GM19438 (cell line): ENCODE measurements around the gene EIF2S2.

Experiments
- ATAC-seq: cut with Tn5 transposase; IDR thresholded peaks from one replicate; pipeline ENCODE4 v1.9.1; 2021; ENCODE audit warnings: low read depth; ENCODE audit not compliant: unreplicated experiment

Gene EIF2S2

DNA sequence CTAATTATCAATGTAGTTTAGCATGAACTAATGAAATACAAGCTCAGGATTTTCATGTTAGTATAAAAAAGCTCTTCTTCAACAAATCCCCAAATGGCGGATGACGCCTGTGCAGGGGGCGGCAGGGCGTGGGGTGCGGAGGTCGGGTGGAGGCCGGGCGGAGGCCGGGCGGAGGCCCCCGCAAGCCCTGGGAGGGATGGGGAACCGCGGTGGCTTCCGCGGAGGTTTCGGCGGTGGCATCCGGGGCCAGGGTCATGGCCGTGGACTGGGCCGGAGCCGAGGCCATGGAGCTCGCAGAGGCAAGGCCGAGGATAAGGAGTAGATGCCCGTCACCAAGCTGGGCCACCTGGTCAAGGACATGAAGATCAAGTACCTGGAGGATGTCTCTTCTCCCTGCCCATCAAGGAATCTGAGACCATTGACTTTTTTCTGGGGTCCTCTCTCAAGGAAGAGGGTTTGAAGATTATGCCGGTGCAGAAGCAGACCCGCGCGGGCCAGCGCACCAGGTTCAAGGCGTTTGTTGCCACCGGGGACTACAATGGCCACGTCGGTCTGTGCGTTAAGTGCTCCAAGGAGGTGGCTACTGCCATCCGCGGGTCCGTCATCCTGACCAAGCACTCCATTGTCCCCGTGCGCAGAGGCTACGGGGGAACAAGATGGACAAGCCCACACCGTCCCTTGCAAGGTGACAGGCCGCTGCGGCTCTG is 10.4 kb upstream of the EIF2S2 start:
- ATAC-seq = no peak

DNA sequence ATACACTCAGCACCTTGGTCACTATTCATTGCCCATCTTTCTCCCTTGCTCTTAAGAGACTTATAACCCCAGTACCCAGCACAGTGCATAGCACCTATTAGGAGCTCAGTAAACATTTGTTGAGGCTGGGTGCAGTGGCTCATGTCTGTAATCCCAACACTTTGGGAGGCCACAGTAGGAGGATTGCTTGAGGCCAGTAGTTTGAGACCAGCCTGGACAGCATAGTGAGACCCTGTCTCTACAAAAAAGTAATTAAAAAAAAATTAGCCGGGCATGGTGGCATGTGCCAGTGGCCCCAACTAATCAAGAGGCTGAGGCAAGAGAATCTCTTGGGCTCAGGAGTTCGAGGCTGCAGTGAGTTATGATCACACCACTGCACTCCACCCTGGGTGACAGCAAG is 8.2 kb upstream of the EIF2S2 start:
- no peak for ATAC-seq

DNA sequence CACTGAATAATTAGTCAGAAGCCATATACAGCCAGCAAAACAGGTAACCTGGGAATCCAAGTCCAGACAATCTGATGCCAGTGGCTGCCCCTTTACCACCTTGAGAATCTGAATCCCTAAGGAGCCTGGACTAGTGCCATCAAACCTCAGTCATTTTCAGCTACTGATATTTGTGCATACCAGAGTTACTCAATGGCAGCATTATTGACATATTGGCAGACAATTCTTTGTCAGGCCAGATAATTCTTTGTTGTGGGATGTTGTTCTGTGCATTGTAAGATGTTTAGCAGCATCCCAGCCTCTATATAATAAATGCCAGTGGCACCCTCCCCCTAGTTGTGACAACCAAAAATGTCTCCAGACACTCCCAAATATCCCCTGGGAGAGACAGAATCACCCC is 3.2 kb upstream of the EIF2S2 start:
- ATAC-seq = no peak

DNA sequence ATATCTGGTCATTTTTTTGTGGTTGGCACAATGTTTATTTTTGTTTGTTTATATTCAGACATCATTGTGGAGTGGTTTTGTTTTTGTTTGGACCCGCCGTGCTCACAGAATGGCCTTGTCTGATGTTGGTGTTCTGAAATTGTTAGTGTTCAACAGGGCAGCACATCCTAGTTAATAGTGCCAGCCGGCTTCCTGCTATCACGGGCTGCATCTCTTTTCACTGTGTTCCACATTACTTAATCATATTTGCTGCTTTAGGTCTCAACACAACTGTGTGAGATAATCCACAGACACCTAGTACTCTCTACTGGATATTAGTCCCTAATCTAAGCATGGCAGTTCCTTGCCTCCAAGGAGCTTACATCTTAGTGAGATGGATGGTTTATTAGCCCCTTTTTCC is 2.8 kb upstream of the EIF2S2 start:
- ATAC-seq = no peak

DNA sequence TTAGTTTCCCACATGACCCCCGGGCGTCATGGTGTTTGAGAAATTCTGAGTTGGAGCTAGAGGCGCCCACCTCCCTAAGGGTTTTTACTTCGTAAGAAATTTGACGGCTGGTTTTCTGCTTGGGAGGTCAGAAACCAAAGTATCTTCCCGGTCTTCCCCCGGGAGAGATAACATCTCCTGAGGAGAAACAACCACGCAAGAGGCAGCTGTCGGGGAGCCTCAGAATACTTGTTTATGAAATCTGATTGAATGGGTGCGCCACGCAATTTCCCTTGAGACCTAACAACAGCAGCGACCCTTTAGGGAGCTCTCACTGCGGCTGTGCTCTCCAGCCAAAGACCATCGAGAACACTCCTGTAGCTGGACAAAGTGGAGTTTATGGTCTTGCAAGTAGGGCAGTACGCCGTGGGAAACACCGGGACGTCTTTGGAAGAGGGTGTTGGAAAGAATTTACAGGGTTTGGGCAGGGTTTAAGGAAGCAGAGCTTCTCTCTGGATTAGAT is 608 bp upstream of the EIF2S2 start:
- ATAC-seq = no peak

DNA sequence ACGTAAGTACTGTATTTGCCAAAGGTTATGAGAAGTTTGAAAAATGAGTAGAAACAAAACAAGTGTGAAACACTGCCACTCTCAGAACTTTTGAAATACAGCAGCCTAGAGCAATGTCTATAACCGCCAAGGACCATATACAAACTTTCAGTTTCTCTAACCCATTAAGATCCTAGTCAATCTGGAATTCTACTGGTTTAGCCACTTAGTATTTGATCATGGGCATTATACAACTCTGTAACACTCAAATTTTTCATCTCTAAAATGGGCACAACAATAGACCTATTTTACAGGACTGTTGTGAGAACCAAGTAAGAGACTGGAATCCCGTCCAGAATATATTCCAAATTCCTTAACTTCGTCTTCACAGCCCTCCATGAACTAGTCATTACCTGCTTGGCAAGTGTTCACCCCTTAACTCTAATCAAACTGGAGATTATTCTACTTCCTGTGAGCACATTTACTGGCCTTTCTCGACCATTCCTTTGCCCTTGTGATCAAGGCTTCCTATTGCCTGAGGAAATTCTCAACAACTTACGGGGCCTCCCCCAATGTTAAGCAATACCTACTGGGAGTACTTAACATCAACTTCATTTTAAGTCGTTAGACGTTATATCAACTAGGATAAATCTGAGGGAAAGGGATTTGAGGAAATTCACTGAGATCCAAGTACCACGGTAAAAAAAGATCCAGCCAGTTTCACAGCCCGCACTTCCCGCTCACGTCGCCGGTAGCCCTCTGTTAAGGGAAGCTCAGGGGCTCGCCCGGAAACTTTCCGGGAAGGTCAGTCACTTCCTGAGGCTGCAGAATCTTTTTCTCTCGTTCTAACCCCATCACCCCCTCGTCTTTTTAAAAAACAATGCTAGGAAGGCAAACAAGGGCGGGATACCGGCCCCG is 1.1 kb downstream of the EIF2S2 start:
- ATAC-seq = no peak

DNA sequence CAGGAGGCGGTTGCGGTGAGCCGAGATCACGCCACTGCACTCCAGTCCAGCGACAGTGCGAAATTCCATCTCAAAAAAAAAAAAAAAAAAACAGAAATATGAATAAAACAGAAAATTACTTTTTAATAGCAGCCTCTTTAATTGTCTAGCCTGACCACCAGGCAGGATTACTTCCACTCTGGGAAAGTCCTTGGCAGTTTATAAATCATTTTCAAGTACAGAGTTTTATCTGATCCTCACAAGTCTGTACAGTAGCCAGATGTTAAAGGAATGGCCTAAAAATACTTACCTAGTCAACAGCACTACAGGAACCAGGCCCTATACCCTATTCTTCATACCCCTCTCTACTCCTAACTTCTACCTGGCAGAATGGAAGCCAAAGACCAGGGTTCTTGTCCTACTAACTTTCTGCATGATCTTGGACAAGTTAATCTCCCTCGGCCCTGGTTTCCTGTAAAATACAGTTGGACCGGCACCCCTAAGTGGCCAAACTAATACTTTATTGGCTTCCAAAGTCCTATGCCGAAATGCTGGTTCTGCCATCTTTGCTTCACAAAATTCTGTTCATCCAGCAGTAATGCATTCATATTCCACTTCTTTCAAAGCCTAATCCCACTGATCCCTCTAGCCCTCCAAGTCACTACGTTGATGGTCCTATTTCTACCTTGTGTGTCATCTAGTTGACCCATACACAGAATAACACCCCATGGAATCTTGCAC is 1.9 kb downstream of the EIF2S2 start:
- ATAC-seq = no peak

DNA sequence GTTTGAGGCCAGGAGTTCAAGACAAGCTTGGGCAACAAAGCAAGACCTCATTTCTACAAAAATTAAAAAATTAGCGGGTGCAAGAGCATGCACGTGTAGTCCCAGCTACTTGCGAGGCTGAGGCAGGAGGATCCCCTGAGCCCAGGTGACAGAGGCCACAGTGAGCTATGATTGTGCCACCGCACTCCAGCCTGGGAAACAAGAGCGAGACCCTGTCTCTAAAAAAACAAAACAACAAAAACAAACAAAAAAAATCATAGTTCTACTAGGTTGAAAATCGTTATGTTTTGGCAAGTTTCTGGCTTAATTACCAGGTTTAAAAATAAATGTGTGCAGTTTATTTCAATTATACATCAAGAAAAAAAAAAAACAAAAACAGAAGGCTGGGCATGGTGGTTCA is 2.6 kb downstream of the EIF2S2 start:
- no peak for ATAC-seq

DNA sequence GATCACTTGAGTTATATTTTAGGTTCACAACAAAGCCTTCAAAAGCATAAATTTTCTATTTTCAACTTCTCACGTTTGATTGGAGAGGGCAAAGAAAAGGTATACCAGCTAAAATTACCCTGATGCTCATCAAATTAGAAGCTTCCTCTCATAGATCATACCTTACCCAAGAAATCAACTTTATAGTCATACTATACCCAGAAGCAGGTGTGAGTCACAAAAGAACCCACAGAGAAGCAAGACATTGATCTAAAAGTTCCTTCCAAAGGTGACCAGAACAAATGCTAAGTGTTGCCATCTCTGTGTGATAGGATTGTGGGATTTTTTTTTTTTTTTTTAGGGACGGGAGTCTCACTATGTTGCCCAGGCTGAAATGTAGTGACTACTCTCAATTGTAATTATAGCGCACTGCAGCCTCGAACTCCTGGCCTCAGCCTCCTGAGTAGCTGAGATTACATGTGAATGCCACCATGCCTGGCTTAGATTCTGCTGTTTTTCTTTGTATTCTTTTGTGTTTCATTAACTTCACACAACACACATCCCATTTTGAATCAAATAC is 3.3 kb downstream of the EIF2S2 start:
- no peak for ATAC-seq

DNA sequence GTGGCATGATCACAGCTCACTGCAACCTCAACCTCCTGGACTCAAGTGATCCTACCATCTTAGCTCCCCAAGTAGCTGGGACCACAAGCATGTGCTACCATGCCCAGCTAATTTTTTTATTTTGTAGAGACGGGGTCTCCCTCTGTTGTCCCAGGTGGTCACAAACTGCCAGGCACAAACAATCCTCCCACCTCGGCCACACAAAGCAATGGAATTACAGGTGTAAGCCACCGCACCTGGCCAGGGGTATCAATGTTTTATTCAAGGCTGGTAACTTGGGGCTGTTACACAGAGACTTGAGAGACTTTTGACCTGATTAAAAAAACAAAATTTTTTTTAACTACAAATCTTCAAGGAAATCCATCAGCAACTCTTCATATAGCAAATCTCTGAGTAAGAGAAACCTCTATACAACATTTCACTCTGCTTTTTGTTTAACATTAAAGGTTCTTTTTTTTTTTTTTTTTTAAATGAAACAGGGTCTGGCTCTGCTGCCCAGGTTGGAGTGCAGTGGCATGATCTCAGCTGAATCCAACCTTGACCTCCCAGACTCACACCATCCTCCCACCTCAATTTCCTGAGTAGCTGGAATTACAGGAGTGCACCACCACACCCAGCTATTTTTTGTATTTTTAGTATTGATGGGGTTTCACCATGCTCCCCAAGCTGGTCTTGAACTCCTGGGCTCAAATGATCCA is 5.9 kb downstream of the EIF2S2 start:
- no peak for ATAC-seq

DNA sequence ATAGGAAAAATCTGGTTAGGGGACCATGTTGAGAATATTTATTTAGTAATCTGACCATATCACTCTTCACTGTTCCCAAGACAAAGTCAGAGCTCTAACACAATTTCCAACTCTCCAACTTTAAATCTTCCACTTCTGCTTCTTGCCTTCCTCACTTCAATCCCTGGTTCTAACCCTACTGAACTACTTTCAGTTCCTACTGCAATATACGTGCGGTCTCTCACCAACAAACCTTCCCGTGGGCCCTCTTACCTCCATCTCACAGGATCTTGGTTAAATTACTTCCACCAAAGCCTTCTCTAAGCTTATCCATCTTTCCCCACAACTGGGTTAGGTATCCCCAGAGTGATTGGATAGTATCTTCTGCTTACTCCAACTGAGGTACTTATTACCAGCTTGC is 8.0 kb downstream of the EIF2S2 start:
- no peak for ATAC-seq

DNA sequence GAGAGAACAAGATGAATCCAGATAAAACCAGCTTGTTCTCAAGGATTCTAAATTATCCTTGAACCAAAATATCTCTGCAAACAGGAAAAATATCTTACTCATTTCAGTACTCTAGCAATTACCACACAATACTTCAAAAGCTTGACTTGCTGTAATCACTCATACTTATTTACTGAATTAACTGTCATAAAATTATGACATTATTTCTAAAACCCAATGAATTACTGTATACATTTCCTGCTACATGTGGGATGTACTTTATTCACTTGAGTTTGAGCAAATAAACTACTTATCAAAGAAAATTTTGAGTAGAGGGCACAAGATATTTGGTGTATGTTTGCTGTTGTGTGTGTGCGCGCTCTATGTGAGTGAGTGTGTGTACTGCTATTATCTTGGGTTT is 9.7 kb downstream of the EIF2S2 start:
- ATAC-seq = no peak

DNA sequence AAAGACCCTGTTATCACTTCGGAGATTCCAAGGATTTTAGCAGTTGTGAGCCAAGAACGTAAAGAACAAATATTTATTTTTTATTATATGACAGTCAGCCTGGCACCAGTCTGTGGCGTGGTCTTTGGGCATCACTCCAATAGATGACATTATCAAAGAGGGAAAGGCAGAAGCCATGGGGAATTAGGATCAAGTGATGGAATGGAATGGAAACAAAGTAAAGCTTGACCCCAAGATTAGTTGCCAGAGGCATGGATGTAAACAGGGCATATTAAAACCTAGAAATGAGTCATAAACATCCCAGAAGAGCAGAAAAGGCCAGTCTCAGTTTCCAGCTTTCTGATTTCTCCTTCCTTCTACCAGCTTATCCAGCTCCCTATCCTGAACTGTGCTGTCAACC is 11.5 kb downstream of the EIF2S2 start:
- ATAC-seq = no peak

DNA sequence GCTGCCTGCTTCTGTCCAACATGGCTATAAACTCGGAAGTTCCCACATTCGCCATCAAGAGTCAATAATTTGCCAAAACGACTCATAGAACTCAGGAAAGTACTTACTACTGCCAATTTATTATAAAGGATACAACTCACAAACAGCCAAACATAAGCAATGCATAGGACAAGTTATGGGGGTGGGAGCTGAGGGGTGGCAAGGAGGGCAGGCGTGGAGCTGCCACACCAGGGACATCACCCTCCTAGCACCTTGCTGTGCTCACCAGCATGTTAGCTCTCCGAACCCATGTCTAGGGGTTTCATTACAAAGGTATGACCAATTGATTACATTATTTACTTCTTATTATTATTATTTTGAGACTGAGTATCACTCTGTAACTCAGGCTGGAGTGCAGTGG is 12.4 kb downstream of the EIF2S2 start:
- ATAC-seq = no peak

DNA sequence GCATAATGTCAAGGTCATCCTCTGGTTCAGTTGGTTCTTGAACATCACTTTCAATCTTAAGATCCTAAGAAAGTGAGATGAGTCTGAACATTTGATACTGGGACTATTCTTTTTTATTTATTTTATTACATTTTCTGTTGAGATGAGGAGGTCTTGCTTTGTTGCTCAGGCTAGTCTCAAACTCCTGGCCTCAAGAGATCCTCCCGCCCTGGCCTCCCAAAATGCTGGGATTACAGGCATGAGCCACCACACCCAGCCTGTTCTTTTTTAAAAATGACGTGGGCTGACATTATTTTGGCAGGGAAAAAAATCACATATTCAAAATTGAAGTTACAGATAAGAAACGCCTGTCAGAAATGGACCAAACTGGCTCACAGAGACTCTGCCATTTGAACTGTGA is 13.5 kb downstream of the EIF2S2 start:
- no peak for ATAC-seq

DNA sequence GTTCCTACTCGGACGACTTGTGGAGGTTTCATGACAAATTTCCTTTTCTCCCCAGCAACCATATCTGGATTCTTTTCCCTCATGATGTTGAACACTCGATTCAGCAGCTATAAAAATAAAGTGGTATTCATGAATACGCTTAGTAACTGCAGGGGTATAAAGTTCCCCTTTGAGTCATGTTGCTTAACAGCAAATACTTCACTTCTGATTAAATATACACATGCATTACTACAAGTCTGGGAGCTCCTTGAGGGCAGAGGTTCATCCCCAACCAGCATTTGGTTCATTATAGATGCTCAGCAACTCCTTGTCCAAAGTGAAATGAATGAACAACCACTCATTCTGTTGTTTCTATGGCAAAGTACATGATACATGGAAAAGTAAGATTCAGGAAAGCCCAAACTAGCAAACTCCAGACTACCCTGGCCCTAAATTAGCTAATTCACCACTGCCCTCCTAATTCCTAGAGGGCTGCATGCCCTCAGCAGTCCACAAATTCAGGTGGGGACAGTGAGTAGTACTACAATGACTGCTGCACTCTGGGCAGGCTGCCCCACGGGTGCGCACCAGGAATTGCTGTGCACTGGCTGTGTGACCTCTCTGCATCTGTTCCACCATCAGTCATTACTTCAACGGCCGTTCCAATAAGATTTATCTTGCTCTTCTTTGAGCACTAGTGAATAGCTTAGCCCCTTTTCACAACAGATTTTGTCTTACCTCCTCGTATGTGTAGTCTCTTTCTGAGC is 15.2 kb downstream of the EIF2S2 start:
- no peak for ATAC-seq

DNA sequence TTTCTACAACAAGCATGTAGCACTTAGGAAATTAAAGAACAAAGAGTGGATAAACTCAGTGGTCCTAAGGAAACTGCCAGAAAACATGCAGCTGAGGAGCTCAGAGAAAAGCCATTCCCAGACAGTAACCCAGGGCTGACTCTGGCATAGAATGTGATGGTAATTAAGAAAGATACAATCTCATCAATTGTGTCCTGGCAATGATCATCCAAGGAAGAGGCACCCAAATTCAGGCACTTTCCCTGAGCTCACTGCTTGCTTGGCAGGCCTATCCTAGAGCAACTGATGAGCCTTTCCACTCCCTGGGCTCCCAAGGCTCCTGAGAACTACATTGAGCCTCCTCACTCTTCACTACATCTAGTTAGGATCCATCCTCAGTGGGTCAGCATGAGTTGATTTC is 16.2 kb downstream of the EIF2S2 start:
- ATAC-seq = no peak

DNA sequence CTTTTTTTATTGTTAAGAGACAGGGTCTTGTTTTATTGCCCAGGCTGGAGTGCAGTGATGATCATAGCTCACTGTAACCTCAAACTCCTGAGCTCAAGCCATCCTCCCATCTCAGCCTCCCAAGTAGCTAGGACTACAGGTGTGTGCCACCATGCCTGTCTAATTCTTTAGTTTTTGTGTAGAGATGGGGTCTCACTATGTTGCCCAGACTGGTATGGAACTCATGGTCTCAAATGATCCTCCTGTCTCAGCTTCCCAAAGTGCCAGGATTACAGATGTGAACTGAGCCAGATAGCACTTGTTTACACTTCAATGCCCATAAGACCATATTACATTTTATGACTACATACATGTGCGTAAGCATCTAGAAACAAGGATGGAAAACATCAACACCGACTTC is 18.1 kb downstream of the EIF2S2 start:
- ATAC-seq = no peak

DNA sequence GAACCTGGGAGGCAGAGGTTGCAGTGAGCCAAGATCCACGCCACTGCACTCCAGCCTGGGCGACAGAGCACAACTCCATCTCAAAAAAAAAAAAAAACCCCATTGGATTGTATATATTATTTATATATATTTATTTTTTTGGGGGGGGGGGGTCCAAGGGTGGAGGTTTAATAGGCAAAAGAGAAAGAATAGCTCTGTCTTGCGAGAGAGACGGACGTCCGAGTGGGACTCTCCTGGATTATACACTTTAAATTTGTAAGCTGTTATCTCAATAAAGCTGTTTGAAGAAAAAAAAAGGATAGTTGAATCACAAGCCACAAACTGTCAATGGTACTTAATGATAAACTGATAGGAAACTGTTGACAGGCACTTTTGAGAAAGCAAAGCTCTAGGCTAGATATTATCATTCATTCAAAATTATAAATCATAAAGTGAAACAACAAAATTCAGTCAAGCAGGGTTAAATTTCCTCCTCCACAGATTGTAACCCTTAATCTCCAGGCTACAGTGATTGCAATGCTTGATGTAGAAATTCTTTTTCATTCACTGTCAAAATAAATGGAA is 20.3 kb downstream of the EIF2S2 start:
- no peak for ATAC-seq
